ENCODE data around the gene CLTCL1.

GRCh38 chr22:19181786-19182471 is 109.6 kb downstream of the CLTCL1 start:
- TF ChIP-seq ZNF274 (IDR thresholded peaks at IDR 0.05; ENCODE audit: low read depth, low read length) (no peak), YY1 (IDR thresholded peaks at IDR 0.05; ENCODE audit: insufficient read depth, insufficient read length) (no peak)
